ENCODE data around the gene SYT1.

The SYT1 gene

GRCh38 chr12:79381248-79382208 is 517.0 kb downstream of the SYT1 start:
- no peak for DNase-seq
- in situ Hi-C loops (cut with HindIII; ENCODE audit: low pct_ligation_motif_present, low pct_unique_long_range_greater_than_20kb, low sequenced_read_pairs): no loop called here

- DNase-seq: no peak
Observed at GRCh38 chr12:79384551-79384950, 520.0 kb downstream of the SYT1 start.

GRCh38 chr12:79388011-79388410 is 523.4 kb downstream of the SYT1 start:
- in situ Hi-C loops (cut with HindIII; ENCODE audit: low pct_ligation_motif_present, low pct_unique_long_range_greater_than_20kb, low sequenced_read_pairs): no loop called here
- no peak for DNase-seq

More at GRCh38 chr12:79384551-79384950, 520.0 kb downstream of the SYT1 start:
- in situ Hi-C loops (cut with HindIII; ENCODE audit: low pct_ligation_motif_present, low pct_unique_long_range_greater_than_20kb, low sequenced_read_pairs): no loop called here

- in situ Hi-C loops (cut with HindIII; ENCODE audit: low pct_ligation_motif_present, low pct_unique_long_range_greater_than_20kb, low sequenced_read_pairs): no loop called here
- DNase-seq: no peak
Observed at GRCh38 chr12:79393842-79394241, 529.3 kb downstream of the SYT1 start.

- in situ Hi-C loops (cut with HindIII; ENCODE audit: low pct_ligation_motif_present, low pct_unique_long_range_greater_than_20kb, low sequenced_read_pairs): no loop called here
- no peak for DNase-seq
Observed at GRCh38 chr12:79397609-79398008, 533.0 kb downstream of the SYT1 start.

- in situ Hi-C loops (cut with HindIII; ENCODE audit: low pct_ligation_motif_present, low pct_unique_long_range_greater_than_20kb, low sequenced_read_pairs): loop anchor here (25.0 kb wide), 2 partner anchors 137 to 787 kb away; no protein-coding TSS in a partner anchor
- DNase-seq: no peak
Observed at GRCh38 chr12:79400481-79400880, 535.9 kb downstream of the SYT1 start.

GRCh38 chr12:79402606-79403005 is 538.0 kb downstream of the SYT1 start:
- DNase-seq: no peak
- in situ Hi-C loops (cut with HindIII; ENCODE audit: low pct_ligation_motif_present, low pct_unique_long_range_greater_than_20kb, low sequenced_read_pairs): loop anchor here (25.0 kb wide), 2 partner anchors 135 to 785 kb away; no protein-coding TSS in a partner anchor

- in situ Hi-C loops (cut with HindIII; ENCODE audit: low pct_ligation_motif_present, low pct_unique_long_range_greater_than_20kb, low sequenced_read_pairs): loop anchor here (25.0 kb wide), 2 partner anchors 130 to 780 kb away; no protein-coding TSS in a partner anchor
- DNase-seq: no peak
Observed at GRCh38 chr12:79406993-79407392, 542.4 kb downstream of the SYT1 start.

GRCh38 chr12:79407671-79408622 is 543.4 kb downstream of the SYT1 start:
- peak; percentile 91 for DNase-seq
- in situ Hi-C loops (cut with HindIII; ENCODE audit: low pct_ligation_motif_present, low pct_unique_long_range_greater_than_20kb, low sequenced_read_pairs): loop anchor here (25.0 kb wide), 2 partner anchors 129 to 779 kb away; no protein-coding TSS in a partner anchor

GRCh38 chr12:79408689-79409088 is 544.1 kb downstream of the SYT1 start:
- DNase-seq: no peak
- in situ Hi-C loops (cut with HindIII; ENCODE audit: low pct_ligation_motif_present, low pct_unique_long_range_greater_than_20kb, low sequenced_read_pairs): loop anchor here (25.0 kb wide), 2 partner anchors 129 to 779 kb away; no protein-coding TSS in a partner anchor

- in situ Hi-C loops (cut with HindIII; ENCODE audit: low pct_ligation_motif_present, low pct_unique_long_range_greater_than_20kb, low sequenced_read_pairs): loop anchor here (25.0 kb wide), 2 partner anchors 128 to 778 kb away; no protein-coding TSS in a partner anchor
- no peak for DNase-seq
Observed at GRCh38 chr12:79409562-79409961, 545.0 kb downstream of the SYT1 start.

GRCh38 chr12:79411791-79412190 is 547.2 kb downstream of the SYT1 start:
- no peak for DNase-seq
- in situ Hi-C loops (cut with HindIII; ENCODE audit: low pct_ligation_motif_present, low pct_unique_long_range_greater_than_20kb, low sequenced_read_pairs): loop anchor here (25.0 kb wide), 2 partner anchors 126 to 776 kb away; no protein-coding TSS in a partner anchor

GRCh38 chr12:79413796-79414195 is 549.2 kb downstream of the SYT1 start:
- in situ Hi-C loops (cut with HindIII; ENCODE audit: low pct_ligation_motif_present, low pct_unique_long_range_greater_than_20kb, low sequenced_read_pairs): loop anchor here (25.0 kb wide), 2 partner anchors 124 to 774 kb away; no protein-coding TSS in a partner anchor
- DNase-seq: no peak

GRCh38 chr12:79414252-79414651 is 549.7 kb downstream of the SYT1 start:
- DNase-seq: no peak
- in situ Hi-C loops (cut with HindIII; ENCODE audit: low pct_ligation_motif_present, low pct_unique_long_range_greater_than_20kb, low sequenced_read_pairs): loop anchor here (25.0 kb wide), 2 partner anchors 123 to 773 kb away; no protein-coding TSS in a partner anchor

- in situ Hi-C loops (cut with HindIII; ENCODE audit: low pct_ligation_motif_present, low pct_unique_long_range_greater_than_20kb, low sequenced_read_pairs): loop anchor here (25.0 kb wide), 2 partner anchors 122 to 772 kb away; no protein-coding TSS in a partner anchor
- DNase-seq: no peak
Observed at GRCh38 chr12:79415321-79415720, 550.7 kb downstream of the SYT1 start.

- in situ Hi-C loops (cut with HindIII; ENCODE audit: low pct_ligation_motif_present, low pct_unique_long_range_greater_than_20kb, low sequenced_read_pairs): loop anchor here (25.0 kb wide), 2 partner anchors 121 to 771 kb away; no protein-coding TSS in a partner anchor
- DNase-seq: no peak
Observed at GRCh38 chr12:79415746-79416435, 551.3 kb downstream of the SYT1 start.

- in situ Hi-C loops (cut with HindIII; ENCODE audit: low pct_ligation_motif_present, low pct_unique_long_range_greater_than_20kb, low sequenced_read_pairs): loop anchor here (25.0 kb wide), 2 partner anchors 117 to 767 kb away; no protein-coding TSS in a partner anchor
- peak; percentile 96 for DNase-seq
Observed at GRCh38 chr12:79420146-79420618, 555.6 kb downstream of the SYT1 start.
